Testis (tissue), 3 donors: ENCODE results near the gene CTSE. TPM values are rescaled to one million over a fixed set of nuclear protein-coding genes. Genes with fewer than 3 reads are reported as not detected.

Experiments
- DNase-seq: peaks from one replicate; pipeline ENCODE4 v3.0.0-alpha.2; 2019
- H3K27ac ChIP-seq, 2 donors: fragments of 200-600 bp; sonication (generic); one replicate each; pipeline ENCODE4 v1.5.1; 2019
- H3K27me3 ChIP-seq: fragments of 200-600 bp; sonication (generic); one replicate; pipeline ENCODE4 v1.5.1; 2019
- H3K36me3 ChIP-seq: fragments of 200-600 bp; sonication (generic); one replicate; pipeline ENCODE4 v1.5.1; 2017; ENCODE audit warnings: low read depth; ENCODE audit errors: missing control alignments
- H3K4me1 ChIP-seq: fragments of 200-600 bp; sonication (generic); one replicate; pipeline ENCODE4 v1.5.1; 2019
- H3K4me3 ChIP-seq, 2 donors: fragments of 200-600 bp; sonication (generic); one replicate each; pipeline ENCODE4 v1.5.1; 2017 to 2019
- H3K9me3 ChIP-seq: fragments of 200-600 bp; sonication (generic); one replicate; pipeline ENCODE4 v1.5.1; 2017
- POLR2A ChIP-seq: fragments of 450-650 bp; IDR thresholded peaks from one replicate; pipeline ENCODE4 v1.6.1; 2017; ENCODE audit warnings: antibody characterized with exemption, mild to moderate bottlenecking, moderate library complexity
- WGBS, 2 donors: methylation state at CpG; one replicate each; pipeline ENCODE4 v1.1.5; 2018; 5-methylcytosine and 5-hydroxymethylcytosine counted together
- intact Hi-C: fragments of 100-400 bp; cut with DNase I; formaldehyde crosslinking; loops from one replicate; pipeline ENCODE4 v1.15.1; 2023; ENCODE audit warnings: low total_unique reads
- polyA plus RNA-seq: library from polyadenylated mRNA; stranded (reverse); fragments of 350-450 nt; fragmentation: Illumina TruSeq; extraction: RNeasy Lipid Tissue Mini Kit (QIAGEN cat#74804); gene quantifications from one replicate; pipeline ENCODE4 v1.2.3, GENCODE V29; 2014; ENCODE audit warnings: low read depth, low replicate concordance; ENCODE audit not compliant: insufficient read depth
- total RNA-seq, 2 donors: library from RNA; depleted of rRNA; stranded (reverse); fragments of >200 nt; gene quantifications; one replicate each; pipeline ENCODE4 v1.2.3, GENCODE V29; 2016
- TF ChIP-seq, protein P1 (sequence below), 3 experiments: fragments of 450-650 bp in 2 of 3; fragments of 200-600 bp in 1 of 3; sonication (generic) in 1 of 3; IDR thresholded peaks; one replicate each; pipeline ENCODE4 v1.5.1; 2016 to 2019; ENCODE audit warnings: antibody characterized with exemption in 3 of 3, mild to moderate bottlenecking in 2 of 3, moderate library complexity in 1 of 3

Gene CTSE
- total and polyA plus RNA-seq, 3 donors from 2014 or later, result 0.16 to 0.98 TPM; not detected in 1

GRCh38 chr1:205961405-205961804, 62.3 kb downstream of the CTSE start:
- DNase-seq, result no peak
- TF ChIP-seq, protein P1, sequence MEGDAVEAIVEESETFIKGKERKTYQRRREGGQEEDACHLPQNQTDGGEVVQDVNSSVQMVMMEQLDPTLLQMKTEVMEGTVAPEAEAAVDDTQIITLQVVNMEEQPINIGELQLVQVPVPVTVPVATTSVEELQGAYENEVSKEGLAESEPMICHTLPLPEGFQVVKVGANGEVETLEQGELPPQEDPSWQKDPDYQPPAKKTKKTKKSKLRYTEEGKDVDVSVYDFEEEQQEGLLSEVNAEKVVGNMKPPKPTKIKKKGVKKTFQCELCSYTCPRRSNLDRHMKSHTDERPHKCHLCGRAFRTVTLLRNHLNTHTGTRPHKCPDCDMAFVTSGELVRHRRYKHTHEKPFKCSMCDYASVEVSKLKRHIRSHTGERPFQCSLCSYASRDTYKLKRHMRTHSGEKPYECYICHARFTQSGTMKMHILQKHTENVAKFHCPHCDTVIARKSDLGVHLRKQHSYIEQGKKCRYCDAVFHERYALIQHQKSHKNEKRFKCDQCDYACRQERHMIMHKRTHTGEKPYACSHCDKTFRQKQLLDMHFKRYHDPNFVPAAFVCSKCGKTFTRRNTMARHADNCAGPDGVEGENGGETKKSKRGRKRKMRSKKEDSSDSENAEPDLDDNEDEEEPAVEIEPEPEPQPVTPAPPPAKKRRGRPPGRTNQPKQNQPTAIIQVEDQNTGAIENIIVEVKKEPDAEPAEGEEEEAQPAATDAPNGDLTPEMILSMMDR (IDR thresholded peaks at IDR 0.05), result no peak
- TF ChIP-seq POLR2A, result no peak
- WGBS, 2 donors, result 40 to 41% methylated on average over 2 of the region's 2 CpGs
- Histone ChIP-seq H3K27ac (no peak overlapping the region), H3K4me3 (no peak overlapping the region), H3K4me1 (peaks cover 4% of the 10 kb centered on the region), H3K27me3 (no peaks in the 10 kb centered on the region), H3K9me3 (no peaks in the 10 kb centered on the region), H3K36me3 (no peaks in the 10 kb centered on the region)
- intact Hi-C loops, result no loop called here

DNA sequence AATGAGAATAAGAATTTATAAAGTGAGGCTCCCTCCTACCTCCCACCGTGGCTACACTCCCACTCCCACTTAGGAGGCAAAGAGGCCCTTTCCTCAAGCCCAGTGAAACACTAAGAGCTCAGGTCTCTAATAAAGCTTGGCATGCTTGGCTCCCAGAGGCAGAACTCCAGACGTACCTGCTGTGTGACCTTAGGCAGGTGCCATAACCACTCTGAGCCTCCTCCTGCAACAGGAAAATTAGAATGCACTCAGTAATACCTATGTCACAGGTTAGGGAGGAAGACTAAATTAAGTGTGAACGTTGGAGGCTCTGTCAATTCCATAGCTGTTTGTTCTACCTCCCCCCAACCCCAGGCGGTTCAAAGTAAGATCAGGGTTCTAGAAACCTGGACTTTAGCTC, 63.9 kb downstream of the CTSE start:
- no peak for DNase-seq
- no peaks in the 10 kb centered on the region for H3K36me3 ChIP-seq
- no peaks in the 10 kb centered on the region for H3K27me3 ChIP-seq
- no peak overlapping the region for H3K27ac ChIP-seq
- 67 to 76% methylated on average over 3 to 4 of the region's 4 CpGs for WGBS, 2 donors
- H3K9me3 ChIP-seq, result no peaks in the 10 kb centered on the region
- H3K4me3 ChIP-seq, result no peak overlapping the region
- intact Hi-C loops, result no loop called here
- no peak for TF ChIP-seq POLR2A
- TF ChIP-seq, protein P1 (IDR thresholded peaks at IDR 0.05), result no peak
- H3K4me1 ChIP-seq, result peaks cover 4% of the 10 kb centered on the region

Other genes with a start within 250 kb of the CTSE start
- gene RAB29, start 248.4 kb downstream of the CTSE start, total RNA-seq, result 10 to 100 TPM in 1 of 2 donors, 1 to 10 TPM in 1; 7.4 to 10.8 TPM
- gene RAB29, start 248.4 kb downstream of the CTSE start, polyA plus RNA-seq, result 8.3 TPM
- 100 to 1,000 TPM; 122 to 137 TPM for gene SLC41A1, start 210.7 kb downstream of the CTSE start, total RNA-seq
- gene SLC41A1, start 210.7 kb downstream of the CTSE start, polyA plus RNA-seq, result 94.7 TPM
- gene PM20D1, start 173.8 kb downstream of the CTSE start, total RNA-seq, result under 1 TPM; 0.71 to 0.81 TPM
- 1.7 TPM for gene PM20D1, start 173.8 kb downstream of the CTSE start, polyA plus RNA-seq
- under 1 TPM; 0.24 to 0.43 TPM for gene SLC26A9, start 80.4 kb downstream of the CTSE start, total RNA-seq
- gene SLC26A9, start 80.4 kb downstream of the CTSE start, polyA plus RNA-seq, result 0.26 TPM
- 1 to 10 TPM; 1.7 to 8.4 TPM for gene RAB7B, start 20.5 kb downstream of the CTSE start, total RNA-seq
- gene RAB7B, start 20.5 kb downstream of the CTSE start, polyA plus RNA-seq, result 6.2 TPM
- 1 to 10 TPM; 2.4 to 3.0 TPM for gene RHEX, start 29.3 kb upstream of the CTSE start, total RNA-seq
- 2.9 TPM for gene RHEX, start 29.3 kb upstream of the CTSE start, polyA plus RNA-seq
- gene AVPR1B, start 93.5 kb upstream of the CTSE start, total RNA-seq, result not detected
- not detected for gene AVPR1B, start 93.5 kb upstream of the CTSE start, polyA plus RNA-seq
- 1 to 10 TPM; 4.9 to 7.2 TPM for gene FAM72A, start 178.9 kb upstream of the CTSE start, total RNA-seq
- gene FAM72A, start 178.9 kb upstream of the CTSE start, polyA plus RNA-seq, result 13.7 TPM
- gene SRGAP2, start 179.6 kb upstream of the CTSE start, total RNA-seq, result 10 to 100 TPM; 52.8 to 54.3 TPM
- gene SRGAP2, start 179.6 kb upstream of the CTSE start, polyA plus RNA-seq, result 34.4 TPM